GM12872 (cell line): Measurements from ENCODE around the gene PCCB.

Experiments used
- TF ChIP-seq, protein P1 (sequence below): IDR thresholded peaks from 3 replicates; pipeline ENCODE4 v1.5.1; 2011; ENCODE audit warnings: low read depth, mild to moderate bottlenecking, low read length, moderate library complexity; ENCODE audit not compliant: insufficient read depth

PCCB gene

DNA sequence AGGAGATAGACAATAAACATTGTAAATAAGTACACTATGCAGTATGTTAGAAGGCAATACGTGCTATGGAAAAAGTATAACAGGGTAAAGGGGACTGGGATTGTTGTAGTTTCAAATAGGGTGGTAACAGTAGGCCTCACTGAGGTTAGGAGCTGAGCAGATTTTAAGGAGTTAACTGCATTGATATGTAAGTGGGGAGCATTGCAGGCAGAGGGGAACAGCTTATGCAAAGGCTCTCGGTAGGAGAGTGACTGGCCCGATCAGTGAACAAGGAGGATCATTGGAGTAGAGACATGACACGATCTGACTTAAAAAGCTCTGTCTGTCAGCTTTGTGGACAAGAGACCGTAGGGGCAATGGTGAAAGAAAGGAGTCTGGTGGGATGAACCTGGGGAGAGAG, 46.8 kb downstream of the PCCB start:
- TF ChIP-seq, protein P1, sequence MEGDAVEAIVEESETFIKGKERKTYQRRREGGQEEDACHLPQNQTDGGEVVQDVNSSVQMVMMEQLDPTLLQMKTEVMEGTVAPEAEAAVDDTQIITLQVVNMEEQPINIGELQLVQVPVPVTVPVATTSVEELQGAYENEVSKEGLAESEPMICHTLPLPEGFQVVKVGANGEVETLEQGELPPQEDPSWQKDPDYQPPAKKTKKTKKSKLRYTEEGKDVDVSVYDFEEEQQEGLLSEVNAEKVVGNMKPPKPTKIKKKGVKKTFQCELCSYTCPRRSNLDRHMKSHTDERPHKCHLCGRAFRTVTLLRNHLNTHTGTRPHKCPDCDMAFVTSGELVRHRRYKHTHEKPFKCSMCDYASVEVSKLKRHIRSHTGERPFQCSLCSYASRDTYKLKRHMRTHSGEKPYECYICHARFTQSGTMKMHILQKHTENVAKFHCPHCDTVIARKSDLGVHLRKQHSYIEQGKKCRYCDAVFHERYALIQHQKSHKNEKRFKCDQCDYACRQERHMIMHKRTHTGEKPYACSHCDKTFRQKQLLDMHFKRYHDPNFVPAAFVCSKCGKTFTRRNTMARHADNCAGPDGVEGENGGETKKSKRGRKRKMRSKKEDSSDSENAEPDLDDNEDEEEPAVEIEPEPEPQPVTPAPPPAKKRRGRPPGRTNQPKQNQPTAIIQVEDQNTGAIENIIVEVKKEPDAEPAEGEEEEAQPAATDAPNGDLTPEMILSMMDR: no peak

GRCh38 chr3:136297826-136298225, 47.7 kb downstream of the PCCB start:
- TF ChIP-seq, protein P1: no peak

DNA sequence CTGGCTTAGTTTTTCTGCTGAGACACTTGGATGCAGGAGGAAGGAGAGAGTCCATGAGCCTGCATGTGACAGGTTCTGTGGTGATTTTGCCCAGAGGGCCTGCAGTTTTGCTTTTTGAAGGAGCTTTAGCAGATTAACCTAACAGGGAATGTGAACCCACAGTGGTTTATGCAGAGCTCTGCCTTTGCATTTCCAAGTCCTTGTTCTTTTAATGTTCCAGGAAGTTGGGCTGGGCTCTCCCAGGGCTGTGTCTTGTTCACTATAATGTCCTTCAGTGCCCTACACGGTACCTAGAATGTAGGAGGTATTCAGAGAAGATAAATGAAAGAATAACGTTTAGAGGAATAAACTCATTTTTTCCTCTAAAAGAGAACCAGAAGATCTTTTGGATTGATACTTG, 50.3 kb downstream of the PCCB start:
- TF ChIP-seq, protein P1: no peak

- TF ChIP-seq, protein P1: peak; percentile 37; the same call in 1 of the 3 replicates
These were observed 55.7 kb downstream of the PCCB start for GRCh38 chr3:136305879-136306278.

DNA sequence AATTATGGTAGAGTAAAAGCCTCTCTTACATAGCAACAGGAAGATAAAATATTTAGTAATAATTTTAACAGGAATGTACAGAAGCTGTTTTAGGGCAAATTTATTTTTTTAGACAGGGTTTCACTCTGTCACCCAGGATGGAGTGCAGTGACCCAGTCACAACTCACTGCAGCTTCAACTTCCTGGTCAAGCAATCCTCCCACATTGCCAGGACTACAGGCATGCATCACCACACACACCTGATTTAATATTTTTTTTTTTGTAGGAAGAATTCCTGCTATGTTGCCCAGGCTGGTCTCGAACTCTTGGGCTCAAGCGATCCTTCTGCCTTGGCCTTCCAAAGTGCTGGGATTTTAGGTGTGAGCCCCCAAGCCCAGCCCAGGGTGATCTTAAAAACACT, 61.1 kb downstream of the PCCB start:
- TF ChIP-seq, protein P1: no peak

GRCh38 chr3:136311968-136312367, 61.8 kb downstream of the PCCB start:
- TF ChIP-seq, protein P1: no peak

DNA sequence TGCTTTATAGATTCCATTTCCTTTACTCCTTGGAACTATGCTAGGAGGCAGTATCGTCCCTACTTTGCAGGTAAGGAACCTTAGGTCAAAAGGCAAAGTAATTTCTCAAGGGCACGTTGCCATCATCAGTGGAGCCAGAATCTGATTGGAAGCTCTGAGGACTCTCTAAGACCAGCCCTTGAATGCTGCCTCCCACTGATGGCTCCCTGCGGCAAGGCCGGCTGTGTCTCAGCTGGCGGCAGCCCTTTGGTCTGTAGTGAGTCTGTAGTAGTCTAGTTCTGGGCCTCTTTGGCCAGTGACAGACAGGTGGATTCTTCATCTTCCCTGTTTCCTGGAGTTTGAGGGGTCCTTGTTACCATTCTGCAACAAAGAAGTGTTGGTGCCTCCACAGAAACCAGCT, 76.2 kb downstream of the PCCB start:
- TF ChIP-seq, protein P1: no peak

DNA sequence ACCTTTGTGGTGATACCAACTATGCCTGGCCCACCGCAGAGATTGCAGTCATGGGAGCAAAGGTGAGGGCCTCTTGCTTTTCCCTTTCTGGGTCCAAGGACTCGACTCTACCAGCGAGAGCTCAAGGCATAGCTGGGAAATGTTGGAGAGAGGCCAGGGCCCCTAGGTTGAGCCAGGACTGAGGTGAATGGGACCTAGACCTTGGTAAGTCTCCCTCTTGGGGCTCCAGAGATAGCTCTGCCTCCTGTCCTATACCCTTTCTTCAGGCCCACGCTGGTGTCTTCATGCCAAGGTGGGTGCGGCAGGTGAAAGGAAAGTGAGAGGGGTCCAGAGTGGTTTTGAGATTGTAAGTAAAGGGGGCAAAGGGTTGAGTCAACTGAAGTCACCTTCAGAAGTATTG, 77.5 kb downstream of the PCCB start:
- TF ChIP-seq, protein P1: no peak
